DND-41 (cell line): ENCODE data around the gene ATG14.

Source experiments
- ATAC-seq: fragments of 200-7000 bp; cut with Tn5 transposase; 3 replicates; pipeline ENCODE4 v1.9.1; 2021; ENCODE audit warnings: low read depth; ENCODE audit not compliant: insufficient read depth
- DNase-seq: peaks from one replicate; pipeline ENCODE4 v3.0.0-alpha.2; 2020
- H2AFZ ChIP-seq: 2 replicates; pipeline ENCODE4 v1.6.0; 2012; ENCODE audit warnings: low read depth, low read length
- H3K27ac ChIP-seq: 2 replicates; pipeline ENCODE4 v1.5.1; 2012; ENCODE audit warnings: low read length, inconsistent platforms
- H3K27me3 ChIP-seq: fragments of 200-600 bp; sonication (generic); 2 replicates; pipeline ENCODE4 v1.6.0; 2012; ENCODE audit warnings: low read length, mild to moderate bottlenecking, inconsistent platforms; ENCODE audit not compliant: insufficient read depth, poor library complexity
- H3K36me3 ChIP-seq: 2 replicates; pipeline ENCODE4 v1.5.1; 2012; ENCODE audit warnings: low read length, inconsistent platforms; ENCODE audit not compliant: insufficient read depth
- H3K4me1 ChIP-seq: 2 replicates; pipeline ENCODE4 v1.5.1; 2012; ENCODE audit warnings: mild to moderate bottlenecking, low read length; ENCODE audit not compliant: insufficient read depth
- H3K4me2 ChIP-seq: 2 replicates; pipeline ENCODE4 v1.6.0; 2012; ENCODE audit warnings: mild to moderate bottlenecking, moderate library complexity, low read length, inconsistent platforms; ENCODE audit not compliant: insufficient read depth
- H3K4me3 ChIP-seq, 2 experiments: fragments of 200-600 bp in 1 of 2; shearing (Covaris generic) in 1 of 2; 2 replicates each; pipeline ENCODE4 v1.5.1; 2012 to 2016; ENCODE audit warnings: inconsistent platforms in 2 of 2, low read length in 2 of 2, mild to moderate bottlenecking in 2 of 2, low read depth in 1 of 2, moderate library complexity in 1 of 2
- H3K79me2 ChIP-seq: 2 replicates; pipeline ENCODE4 v1.6.0; 2012; ENCODE audit warnings: low read length, inconsistent platforms; ENCODE audit not compliant: insufficient read depth
- H3K9ac ChIP-seq: 2 replicates; pipeline ENCODE4 v1.6.0; 2012; ENCODE audit warnings: low read depth, mild to moderate bottlenecking, inconsistent platforms, low read length, moderate library complexity
- H3K9me3 ChIP-seq: 2 replicates; pipeline ENCODE4 v1.5.1; 2012; ENCODE audit warnings: low read length, moderate library complexity, mild to moderate bottlenecking, inconsistent platforms; ENCODE audit not compliant: insufficient read depth, severe bottlenecking
- H4K20me1 ChIP-seq: 2 replicates; pipeline ENCODE4 v1.6.0; 2012; ENCODE audit warnings: low read length; ENCODE audit not compliant: insufficient read depth
- EZH2 ChIP-seq: IDR thresholded peaks from 3 replicates; pipeline ENCODE4 v1.6.1; 2012; ENCODE audit warnings: borderline replicate concordance, low read depth, mild to moderate bottlenecking, moderate library complexity, low read length, inconsistent platforms; ENCODE audit not compliant: severe bottlenecking
- TF ChIP-seq, protein P1 (sequence below): IDR thresholded peaks from 2 replicates; pipeline ENCODE4 v1.5.1; 2012; ENCODE audit warnings: borderline replicate concordance, low read length, moderate library complexity, mild to moderate bottlenecking; ENCODE audit not compliant: poor library complexity, severe bottlenecking; ENCODE audit errors: extremely low read depth

ATG14 gene

DNA sequence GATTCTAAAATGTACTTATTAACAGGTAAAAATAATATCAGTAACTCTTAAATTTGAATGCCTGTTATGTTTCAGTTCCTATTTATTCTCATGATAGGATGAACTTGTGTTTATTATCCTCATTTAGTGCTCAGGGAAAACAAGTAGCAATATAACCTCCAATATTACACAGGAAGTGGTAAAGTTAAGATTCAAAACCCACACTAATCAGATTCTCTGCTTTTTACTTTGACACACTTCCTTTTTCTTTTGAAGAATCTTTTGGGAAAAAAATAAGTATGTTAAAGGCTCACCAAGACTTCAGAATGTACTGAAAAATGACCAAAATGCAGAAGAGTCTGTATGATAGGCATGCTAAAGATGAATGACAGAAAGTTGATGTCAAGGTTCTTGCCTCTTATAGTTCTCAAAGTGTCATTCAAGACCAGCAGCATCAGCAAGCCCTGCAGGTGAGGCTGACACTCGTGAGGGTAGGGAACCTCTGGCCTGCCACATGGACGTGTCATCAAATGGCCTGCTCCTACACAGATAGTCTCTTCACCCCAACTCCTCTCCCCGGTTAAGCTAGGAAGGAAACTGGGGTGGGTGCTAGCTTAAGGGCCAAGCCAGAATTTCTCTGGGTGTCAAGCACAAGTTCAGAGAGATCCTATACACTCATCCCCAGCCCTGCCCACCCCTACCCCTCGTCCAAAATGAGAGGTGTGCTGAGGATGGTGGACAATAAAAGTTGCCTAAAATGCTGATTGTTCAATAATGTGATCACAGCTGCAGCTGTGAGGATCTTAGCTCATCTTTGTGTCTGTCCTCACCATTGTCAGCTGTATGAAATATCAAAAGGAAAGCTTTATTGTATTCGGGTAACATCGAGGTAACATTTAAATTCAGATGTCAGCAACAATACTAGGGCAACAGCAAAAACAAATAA lies 22.5 kb upstream of the ATG14 start:
- Histone ChIP-seq H3K4me2 (peak overlapping the region; percentile 49), H2AFZ (no peak overlapping the region)
- DNase-seq = no peak

DNA sequence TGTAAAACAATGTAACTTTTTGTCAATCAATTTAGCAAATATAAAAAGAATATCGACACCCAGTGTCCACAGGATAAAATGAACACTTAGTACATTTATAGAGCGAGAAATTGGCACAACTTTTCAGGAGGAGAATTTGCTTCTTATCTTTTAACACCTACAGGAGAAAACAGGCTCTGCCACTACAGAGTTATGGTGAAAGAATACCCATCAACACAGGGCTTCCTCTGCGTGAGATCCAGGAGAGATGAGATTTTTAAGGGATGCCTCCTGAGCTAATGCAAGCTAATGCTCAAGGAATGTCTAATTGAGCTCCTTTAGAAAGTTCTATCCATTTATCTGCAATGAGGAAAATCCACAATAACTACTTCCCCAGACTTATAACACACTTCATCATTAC lies 21.0 kb upstream of the ATG14 start:
- no peaks in the 10 kb centered on the region for H3K27me3 ChIP-seq
- no peak for DNase-seq
- H3K9me3 ChIP-seq = no peaks in the 10 kb centered on the region
- H3K36me3 ChIP-seq = no peaks in the 10 kb centered on the region
- no peak overlapping the region for H2AFZ ChIP-seq
- ATAC-seq = no peak
- no peak overlapping the region for H3K27ac ChIP-seq
- H3K79me2 ChIP-seq = no peaks in the 10 kb centered on the region
- no peak overlapping the region for H3K9ac ChIP-seq
- H3K4me3 ChIP-seq = no peak overlapping the region
- no peak overlapping the region for H3K4me2 ChIP-seq
- no peak for TF ChIP-seq EZH2
- TF ChIP-seq, protein P1, sequence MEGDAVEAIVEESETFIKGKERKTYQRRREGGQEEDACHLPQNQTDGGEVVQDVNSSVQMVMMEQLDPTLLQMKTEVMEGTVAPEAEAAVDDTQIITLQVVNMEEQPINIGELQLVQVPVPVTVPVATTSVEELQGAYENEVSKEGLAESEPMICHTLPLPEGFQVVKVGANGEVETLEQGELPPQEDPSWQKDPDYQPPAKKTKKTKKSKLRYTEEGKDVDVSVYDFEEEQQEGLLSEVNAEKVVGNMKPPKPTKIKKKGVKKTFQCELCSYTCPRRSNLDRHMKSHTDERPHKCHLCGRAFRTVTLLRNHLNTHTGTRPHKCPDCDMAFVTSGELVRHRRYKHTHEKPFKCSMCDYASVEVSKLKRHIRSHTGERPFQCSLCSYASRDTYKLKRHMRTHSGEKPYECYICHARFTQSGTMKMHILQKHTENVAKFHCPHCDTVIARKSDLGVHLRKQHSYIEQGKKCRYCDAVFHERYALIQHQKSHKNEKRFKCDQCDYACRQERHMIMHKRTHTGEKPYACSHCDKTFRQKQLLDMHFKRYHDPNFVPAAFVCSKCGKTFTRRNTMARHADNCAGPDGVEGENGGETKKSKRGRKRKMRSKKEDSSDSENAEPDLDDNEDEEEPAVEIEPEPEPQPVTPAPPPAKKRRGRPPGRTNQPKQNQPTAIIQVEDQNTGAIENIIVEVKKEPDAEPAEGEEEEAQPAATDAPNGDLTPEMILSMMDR = no peak
- H4K20me1 ChIP-seq = no peaks in the 10 kb centered on the region
- peaks cover 20% of the 10 kb centered on the region for H3K4me1 ChIP-seq

More for the DNA sequence above, 22.5 kb upstream of the ATG14 start:
- TF ChIP-seq, protein P1 = no peak
- TF ChIP-seq EZH2 = no peak
- no peaks in the 10 kb centered on the region for H3K79me2 ChIP-seq
- peak; percentile 77 for ATAC-seq
- no peaks in the 10 kb centered on the region for H3K27me3 ChIP-seq
- peaks cover 20% of the 10 kb centered on the region for H3K4me1 ChIP-seq
- H3K27ac ChIP-seq = no peak overlapping the region
- no peaks in the 10 kb centered on the region for H3K36me3 ChIP-seq
- H3K9ac ChIP-seq = no peak overlapping the region
- no peaks in the 10 kb centered on the region for H3K9me3 ChIP-seq
- peaks cover 3% of the 10 kb centered on the region; the same call in 1 of the 2 replicates for H4K20me1 ChIP-seq
- no peak overlapping the region for H3K4me3 ChIP-seq

DNA sequence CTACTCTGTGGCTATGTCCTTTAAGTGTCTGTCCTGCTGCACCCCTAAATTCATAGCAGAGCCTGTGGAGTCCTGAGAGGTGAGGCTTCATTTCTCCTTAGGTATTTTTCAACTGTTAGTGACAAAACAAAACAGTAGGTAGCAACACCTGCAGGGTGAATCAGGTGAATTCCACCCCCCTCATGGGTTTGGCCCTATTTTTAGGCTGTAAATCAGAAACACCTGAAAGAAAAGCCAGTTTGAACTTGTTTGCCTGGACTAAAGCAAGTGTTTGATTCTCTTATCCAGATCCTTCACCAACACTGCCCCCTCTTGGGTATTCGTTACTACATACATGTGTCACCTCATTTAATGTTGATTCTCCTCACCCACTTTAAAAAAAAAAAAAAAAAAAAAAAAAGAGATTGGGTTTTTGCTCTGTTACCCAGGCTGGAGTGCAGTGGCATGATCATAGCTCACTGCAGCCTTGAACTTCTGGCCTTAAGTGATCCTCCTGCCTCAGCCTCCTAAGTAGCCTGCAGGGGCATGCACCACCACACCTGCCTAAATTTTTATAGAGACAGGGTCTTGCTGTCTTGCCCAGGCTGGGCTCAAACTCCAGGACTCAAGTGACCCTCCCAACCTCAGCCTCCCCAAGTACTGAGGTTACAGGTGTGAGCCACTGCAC lies 18.5 kb upstream of the ATG14 start:
- Histone ChIP-seq H4K20me1 (no peaks in the 10 kb centered on the region), H3K27me3 (peaks cover 4% of the 10 kb centered on the region), H3K79me2 (no peaks in the 10 kb centered on the region), H3K4me3 (no peak overlapping the region), H3K4me2 (no peak overlapping the region), H2AFZ (no peak overlapping the region), H3K9me3 (no peaks in the 10 kb centered on the region), H3K27ac (no peak overlapping the region), H3K4me1 (peaks cover 20% of the 10 kb centered on the region), H3K9ac (no peak overlapping the region), H3K36me3 (no peaks in the 10 kb centered on the region)
- ATAC-seq (peak; percentile 70), DNase-seq (peak; percentile 45)
- TF ChIP-seq, protein P1 = peak; percentile 47
- TF ChIP-seq EZH2 = no peak
